Skeletal muscle tissue (tissue), 4 donors: ENCODE data around the gene HTRA2. TPM values are rescaled to one million over a fixed set of nuclear protein-coding genes. Genes with fewer than 3 reads are reported as not detected.

Experiments used
- H3K27ac ChIP-seq: one replicate; pipeline ENCODE4 v1.7.0; 2013; ENCODE audit warnings: mild to moderate bottlenecking, low read depth, low read length, inconsistent platforms
- H3K27me3 ChIP-seq, 3 donors: one replicate each; pipeline ENCODE4 v1.7.0; 2013; ENCODE audit warnings: low read length in 3 of 3; ENCODE audit not compliant: control insufficient read depth in 3 of 3, insufficient read depth in 3 of 3
- H3K36me3 ChIP-seq, 3 donors: one replicate each; pipeline ENCODE4 v1.7.0; 2013; ENCODE audit warnings: low read length in 3 of 3; ENCODE audit not compliant: control insufficient read depth in 3 of 3, insufficient read depth in 3 of 3
- H3K4me1 ChIP-seq, 3 donors: one replicate each; pipeline ENCODE4 v1.7.0; 2013; ENCODE audit warnings: low read length in 3 of 3, mild to moderate bottlenecking in 3 of 3; ENCODE audit not compliant: control insufficient read depth in 3 of 3, insufficient read depth in 3 of 3
- H3K4me3 ChIP-seq, 3 donors: one replicate each; pipeline ENCODE4 v1.7.0; 2013; ENCODE audit warnings: low read length in 3 of 3
- H3K9ac ChIP-seq, 3 donors: one replicate each; pipeline ENCODE4 v1.7.0; 2013; ENCODE audit warnings: low read length in 3 of 3, mild to moderate bottlenecking in 3 of 3, moderate library complexity in 2 of 3, low read depth in 1 of 3
- H3K9me3 ChIP-seq, 3 donors: one replicate each; pipeline ENCODE4 v1.7.0; 2013; ENCODE audit warnings: low read length in 3 of 3; ENCODE audit not compliant: control insufficient read depth in 3 of 3
- total RNA-seq: library from RNA; depleted of rRNA; stranded (reverse); fragments of >200 nt; gene quantifications from one replicate; pipeline ENCODE4 v1.2.3, GENCODE V29; 2014
- donor health status: Osteomylitis.

The HTRA2 gene
- total RNA-seq, 1 donor from 2014 or later: 42.3 TPM

GRCh38 chr2:74573747-74574562 lies 44.2 kb downstream of the HTRA2 start:
- H3K27me3 ChIP-seq: no peaks in the 10 kb centered on the region
- no peak overlapping the region for H3K4me3 ChIP-seq
- H3K9ac ChIP-seq: no peak overlapping the region
- no peaks in the 10 kb centered on the region for H3K36me3 ChIP-seq
- no peaks in the 10 kb centered on the region for H3K9me3 ChIP-seq
- H3K4me1 ChIP-seq: peaks cover 0 to 10% (median 5%) of the 10 kb centered on the region in 3 donors
- no peak overlapping the region for H3K27ac ChIP-seq

DNA sequence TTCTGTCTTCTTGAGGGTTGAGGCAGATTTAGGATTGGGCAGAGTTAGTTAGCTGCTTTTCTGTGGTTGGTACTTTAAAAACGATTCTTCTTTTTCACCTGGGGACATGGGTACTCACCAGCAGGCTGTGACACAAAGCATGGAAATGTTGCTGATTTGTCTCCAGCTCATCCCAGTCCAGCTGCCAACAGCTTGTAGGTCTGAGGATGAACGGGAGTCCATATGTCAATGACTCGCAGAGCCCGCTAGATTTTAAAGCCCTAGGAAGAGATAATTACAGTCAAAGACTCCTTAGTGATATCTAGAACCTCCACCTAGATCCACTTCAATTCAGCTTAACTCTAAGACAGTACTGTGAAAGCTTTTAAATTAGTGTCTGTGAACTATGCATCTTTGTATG lies 45.6 kb downstream of the HTRA2 start:
- Histone ChIP-seq H3K9ac (no peak overlapping the region), H3K9me3 (no peaks in the 10 kb centered on the region), H3K36me3 (no peaks in the 10 kb centered on the region), H3K27me3 (no peaks in the 10 kb centered on the region), H3K4me3 (no peak overlapping the region), H3K27ac (no peak overlapping the region), H3K4me1 (peaks cover 0 to 10% (median 5%) of the 10 kb centered on the region in 3 donors)

- no peak overlapping the region for H3K4me3 ChIP-seq
- H3K9me3 ChIP-seq: no peaks in the 10 kb centered on the region
- H3K27me3 ChIP-seq: no peaks in the 10 kb centered on the region
- H3K9ac ChIP-seq: no peak overlapping the region
- H3K27ac ChIP-seq: peak overlapping the region; percentile 63
- H3K4me1 ChIP-seq: peaks cover 0 to 10% (median 5%) of the 10 kb centered on the region in 3 donors
- no peaks in the 10 kb centered on the region for H3K36me3 ChIP-seq
These were observed 46.6 kb downstream of the HTRA2 start for GRCh38 chr2:74576211-74576862.

DNA sequence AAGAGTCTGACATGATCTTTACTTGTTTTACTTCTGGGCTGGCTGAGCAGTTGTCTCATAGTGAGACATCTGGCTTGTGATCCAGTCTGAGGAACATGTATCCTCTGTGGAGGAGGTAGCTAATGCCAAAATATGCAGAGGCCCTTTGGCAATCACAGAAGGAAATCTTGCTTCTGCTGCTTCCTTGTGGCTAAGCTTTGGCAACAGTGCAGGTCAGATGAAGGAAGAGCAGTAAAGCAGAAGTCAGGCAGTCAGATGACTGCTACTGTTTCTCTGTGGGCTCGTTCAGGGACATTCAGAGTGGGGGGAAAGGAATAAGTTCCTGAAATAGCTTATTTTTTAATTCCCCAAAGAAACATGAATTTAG lies 47.1 kb downstream of the HTRA2 start:
- peak overlapping the region; percentile 63 for H3K27ac ChIP-seq
- no peaks in the 10 kb centered on the region for H3K27me3 ChIP-seq
- H3K9me3 ChIP-seq: no peaks in the 10 kb centered on the region
- no peak overlapping the region for H3K9ac ChIP-seq
- no peak overlapping the region for H3K4me3 ChIP-seq
- no peaks in the 10 kb centered on the region for H3K36me3 ChIP-seq
- H3K4me1 ChIP-seq: peaks cover 0 to 10% (median 5%) of the 10 kb centered on the region in 3 donors

DNA sequence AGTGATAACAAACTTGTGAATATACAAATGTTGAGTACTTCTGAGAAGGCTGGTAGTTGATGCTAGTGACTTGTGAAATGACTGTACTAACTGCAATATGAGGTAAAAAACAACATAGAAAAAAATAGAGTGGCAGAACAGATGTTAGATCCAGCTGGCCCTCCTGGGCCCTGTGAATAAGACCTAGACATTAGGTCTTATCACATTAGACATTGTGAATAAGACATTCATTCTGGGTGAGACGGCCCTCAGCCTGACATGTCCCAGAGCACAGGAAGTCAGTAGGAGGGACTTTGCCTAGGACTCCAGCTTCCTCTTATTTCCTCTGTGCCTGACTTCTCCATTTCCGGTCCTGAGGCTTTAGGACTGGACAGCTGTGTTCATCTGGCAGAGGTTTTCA lies 47.7 kb downstream of the HTRA2 start:
- Histone ChIP-seq H3K36me3 (no peaks in the 10 kb centered on the region), H3K9me3 (no peaks in the 10 kb centered on the region), H3K4me1 (peaks cover 0 to 10% (median 5%) of the 10 kb centered on the region in 3 donors), H3K4me3 (no peak overlapping the region), H3K9ac (no peak overlapping the region), H3K27ac (peak overlapping the region; percentile 55), H3K27me3 (no peaks in the 10 kb centered on the region)

- H3K27ac ChIP-seq: no peak overlapping the region
- no peaks in the 10 kb centered on the region for H3K36me3 ChIP-seq
- peaks cover 0 to 10% (median 5%) of the 10 kb centered on the region in 3 donors for H3K4me1 ChIP-seq
- H3K27me3 ChIP-seq: no peaks in the 10 kb centered on the region
- no peak overlapping the region for H3K9ac ChIP-seq
- H3K4me3 ChIP-seq: no peak overlapping the region
- no peaks in the 10 kb centered on the region for H3K9me3 ChIP-seq
These were observed 48.7 kb downstream of the HTRA2 start for GRCh38 chr2:74578408-74578807.

DNA sequence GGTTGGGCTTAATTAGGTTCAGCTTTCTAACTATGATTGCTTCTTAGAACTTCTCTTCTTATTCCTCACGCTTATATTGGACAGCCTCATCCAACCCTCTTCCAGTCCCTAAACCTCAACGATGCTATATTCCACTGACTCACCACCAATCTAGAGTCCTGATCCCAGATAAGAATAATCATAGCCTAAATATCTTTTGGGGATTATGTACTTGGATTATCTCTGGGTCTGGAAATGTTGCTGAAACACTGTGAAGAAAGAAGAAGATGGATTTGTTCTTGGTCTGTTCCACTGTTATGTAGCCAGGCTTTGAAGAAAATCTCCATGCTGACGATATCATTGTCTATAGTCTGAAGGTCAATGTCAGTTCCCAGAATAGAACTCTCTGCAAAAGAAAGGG lies 51.7 kb downstream of the HTRA2 start:
- Histone ChIP-seq H3K36me3 (no peaks in the 10 kb centered on the region), H3K4me1 (peaks cover 0 to 12% (median 2%) of the 10 kb centered on the region in 3 donors), H3K4me3 (no peak overlapping the region), H3K27ac (no peak overlapping the region), H3K27me3 (no peaks in the 10 kb centered on the region), H3K9ac (no peak overlapping the region), H3K9me3 (no peaks in the 10 kb centered on the region)

- H3K27ac ChIP-seq: no peak overlapping the region
- H3K36me3 ChIP-seq: no peaks in the 10 kb centered on the region
- no peak overlapping the region for H3K4me3 ChIP-seq
- no peak overlapping the region for H3K9ac ChIP-seq
- no peaks in the 10 kb centered on the region for H3K9me3 ChIP-seq
- H3K27me3 ChIP-seq: no peaks in the 10 kb centered on the region
- peaks cover 0 to 5% (median 0%) of the 10 kb centered on the region in 3 donors for H3K4me1 ChIP-seq
These were observed 52.5 kb downstream of the HTRA2 start for GRCh38 chr2:74582184-74582583.
